ENCODE data around the gene UBL5.

The UBL5 gene

DNA sequence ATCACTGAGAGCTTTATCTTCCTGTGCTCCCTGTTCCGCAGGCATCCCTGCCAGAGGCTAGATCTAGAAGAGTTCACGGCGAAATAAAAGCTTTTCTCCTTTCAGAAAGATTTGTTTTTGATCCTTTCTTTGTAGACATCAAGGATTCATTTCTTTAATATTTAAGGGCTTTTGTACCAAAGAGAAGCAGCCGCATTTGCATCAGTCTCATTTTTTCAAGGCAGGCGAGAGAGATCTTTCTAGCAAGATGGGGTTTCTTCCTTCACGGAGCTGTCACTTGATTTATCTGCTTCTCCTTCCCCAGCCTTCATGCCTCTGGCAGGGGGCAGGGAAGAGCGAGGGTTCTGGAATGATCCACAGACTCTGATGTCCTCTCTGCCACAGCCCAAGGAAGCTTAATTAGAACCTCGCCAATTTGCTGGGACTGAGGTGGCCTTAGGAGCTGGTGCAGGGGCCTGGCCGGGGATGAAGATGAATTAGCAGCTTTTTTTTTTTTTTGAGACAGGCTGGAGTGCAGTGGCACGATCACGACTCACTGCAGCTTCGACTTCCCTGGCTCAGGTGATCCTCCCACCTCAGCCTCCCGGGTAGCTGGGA is 47.4 kb downstream of the UBL5 start:
- Histone ChIP-seq H3K27ac (ENCODE audit: low read length) (no peak overlapping the region), H3K4me3 (ENCODE audit: low read depth in 1 of 2, low read length in 2 of 2) (no peak overlapping the region), H3K36me3 (ENCODE audit: control insufficient read depth in 1 of 2, insufficient read depth in 2 of 2, low read length in 2 of 2) (no peaks in the 10 kb centered on the region)

DNA sequence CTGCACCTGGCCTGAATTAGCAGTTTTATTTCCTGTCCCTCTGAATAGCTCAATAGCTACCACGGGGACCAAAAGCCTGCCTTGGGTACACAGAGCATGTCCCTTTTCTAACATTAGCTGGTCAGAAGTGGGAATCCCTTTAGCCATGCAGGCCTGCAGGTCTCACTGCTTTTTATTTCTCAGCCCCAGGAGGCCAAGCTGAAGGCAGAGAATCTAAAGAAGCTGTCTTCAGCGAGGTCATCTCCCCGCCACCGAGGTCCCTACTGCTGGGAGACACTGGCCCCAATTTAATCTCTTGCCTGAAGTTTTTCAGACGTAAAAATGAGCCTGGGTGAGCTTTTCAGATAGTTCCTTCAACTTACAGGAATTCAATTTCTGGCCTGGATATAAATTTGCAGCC is 48.1 kb downstream of the UBL5 start:
- Histone ChIP-seq H3K4me3 (ENCODE audit: low read depth in 1 of 2, low read length in 2 of 2) (no peak overlapping the region), H3K27me3 (ENCODE audit: low read depth, low read length) (no peaks in the 10 kb centered on the region), H3K36me3 (ENCODE audit: control insufficient read depth in 1 of 2, insufficient read depth in 2 of 2, low read length in 2 of 2) (no peaks in the 10 kb centered on the region), H3K4me1 (ENCODE audit: control insufficient read depth in 1 of 2, insufficient read depth in 2 of 2, low read length in 2 of 2) (no peaks in the 10 kb centered on the region), H3K27ac (ENCODE audit: low read length) (no peak overlapping the region), H3K9me3 (ENCODE audit: control insufficient read depth in 1 of 2, low read length in 2 of 2) (no peaks in the 10 kb centered on the region)

More for the DNA sequence above, 47.4 kb downstream of the UBL5 start:
- no peaks in the 10 kb centered on the region for H3K4me1 ChIP-seq (ENCODE audit: control insufficient read depth in 1 of 2, insufficient read depth in 2 of 2, low read length in 2 of 2)
- no peaks in the 10 kb centered on the region for H3K9me3 ChIP-seq (ENCODE audit: control insufficient read depth in 1 of 2, low read length in 2 of 2)
- H3K27me3 ChIP-seq (ENCODE audit: low read depth, low read length) = no peaks in the 10 kb centered on the region

DNA sequence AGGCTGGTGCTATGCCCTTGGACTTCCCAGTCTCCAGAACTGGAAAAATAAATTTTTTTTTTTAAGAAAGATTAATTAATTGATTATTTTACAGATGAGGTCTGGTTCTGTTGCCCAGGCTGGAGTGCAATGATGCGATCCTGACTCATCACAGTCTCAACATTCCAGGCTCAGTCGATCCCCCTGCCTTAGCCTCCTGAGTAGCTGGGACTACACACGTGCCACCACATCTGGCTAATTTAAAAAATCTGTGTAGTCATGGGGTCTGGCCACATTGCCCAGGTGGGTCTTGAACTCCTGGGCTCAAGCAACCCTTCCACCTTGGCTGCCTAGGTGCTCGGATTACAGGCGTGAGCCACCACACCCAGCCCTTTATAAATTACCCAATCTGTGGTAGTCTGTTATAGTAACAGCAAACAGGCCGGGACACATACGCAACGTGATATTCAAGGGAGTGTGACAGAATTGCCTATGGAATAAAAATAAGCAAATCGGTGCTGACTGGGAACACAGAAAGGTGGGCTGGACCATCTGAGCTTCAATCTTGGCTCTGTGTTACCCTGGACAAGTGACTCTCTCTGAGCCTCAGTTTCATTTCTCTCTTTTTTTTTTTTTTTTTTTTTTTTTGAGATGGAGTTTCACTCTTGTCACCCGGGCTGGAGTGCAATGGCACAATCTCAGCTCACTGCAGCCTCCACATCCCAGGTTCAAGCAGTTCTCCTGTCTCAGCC is 50.2 kb downstream of the UBL5 start:
- Histone ChIP-seq H3K27me3 (ENCODE audit: low read depth, low read length) (no peaks in the 10 kb centered on the region), H3K27ac (ENCODE audit: low read length) (no peak overlapping the region), H3K4me3 (ENCODE audit: low read depth in 1 of 2, low read length in 2 of 2) (no peak overlapping the region), H3K4me1 (ENCODE audit: control insufficient read depth in 1 of 2, insufficient read depth in 2 of 2, low read length in 2 of 2) (no peaks in the 10 kb centered on the region), H3K36me3 (ENCODE audit: control insufficient read depth in 1 of 2, insufficient read depth in 2 of 2, low read length in 2 of 2) (no peaks in the 10 kb centered on the region), H3K9me3 (ENCODE audit: control insufficient read depth in 1 of 2, low read length in 2 of 2) (no peaks in the 10 kb centered on the region)

DNA sequence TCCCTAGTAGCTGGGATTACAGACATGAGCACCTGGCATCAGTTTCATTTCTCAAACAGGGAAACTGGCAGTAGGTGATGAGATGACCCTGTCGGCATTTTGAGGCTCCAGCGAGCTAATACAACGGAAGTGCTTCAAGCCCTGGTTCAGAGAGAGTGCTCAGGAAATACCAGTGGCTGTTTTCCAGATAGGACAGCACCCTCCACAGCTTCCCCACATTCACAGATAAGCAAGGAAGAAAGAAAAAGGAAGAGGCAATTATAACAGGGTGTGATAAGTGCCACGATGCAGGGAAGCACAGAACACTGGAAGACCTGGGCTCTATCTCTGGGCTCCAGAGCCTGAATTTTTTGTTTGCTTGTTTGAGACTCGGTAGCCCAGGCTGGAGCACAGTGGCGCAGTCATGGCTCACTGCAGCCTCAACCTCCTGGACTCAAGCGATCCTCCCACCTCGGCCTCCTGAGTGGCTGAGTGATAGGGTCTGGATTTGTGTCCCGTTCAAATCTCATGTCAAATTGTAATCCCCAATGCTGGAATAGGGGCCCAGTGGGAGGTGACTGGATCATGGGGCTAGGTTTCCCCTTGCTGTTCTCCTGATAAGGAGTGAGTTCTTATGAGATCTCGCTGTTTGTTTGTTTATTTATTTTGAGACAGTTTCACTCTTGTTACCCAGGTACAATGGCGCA is 50.9 kb downstream of the UBL5 start:
- H3K4me3 ChIP-seq (ENCODE audit: low read depth in 1 of 2, low read length in 2 of 2) = no peak overlapping the region
- no peaks in the 10 kb centered on the region for H3K4me1 ChIP-seq (ENCODE audit: control insufficient read depth in 1 of 2, insufficient read depth in 2 of 2, low read length in 2 of 2)
- no peak overlapping the region for H3K27ac ChIP-seq (ENCODE audit: low read length)
- H3K27me3 ChIP-seq (ENCODE audit: low read depth, low read length) = no peaks in the 10 kb centered on the region
- H3K36me3 ChIP-seq (ENCODE audit: control insufficient read depth in 1 of 2, insufficient read depth in 2 of 2, low read length in 2 of 2) = no peaks in the 10 kb centered on the region
- no peaks in the 10 kb centered on the region for H3K9me3 ChIP-seq (ENCODE audit: control insufficient read depth in 1 of 2, low read length in 2 of 2)

All from muscle layer of duodenum (tissue), 2 donors.